ENCODE measurements around the gene PPTC7.
"Not testable (repeated sequence)": the region's sequence is repeated elsewhere in the genome, so short reads cannot be mapped to it uniquely, and the experiment has no call there.

PPTC7 gene

DNA sequence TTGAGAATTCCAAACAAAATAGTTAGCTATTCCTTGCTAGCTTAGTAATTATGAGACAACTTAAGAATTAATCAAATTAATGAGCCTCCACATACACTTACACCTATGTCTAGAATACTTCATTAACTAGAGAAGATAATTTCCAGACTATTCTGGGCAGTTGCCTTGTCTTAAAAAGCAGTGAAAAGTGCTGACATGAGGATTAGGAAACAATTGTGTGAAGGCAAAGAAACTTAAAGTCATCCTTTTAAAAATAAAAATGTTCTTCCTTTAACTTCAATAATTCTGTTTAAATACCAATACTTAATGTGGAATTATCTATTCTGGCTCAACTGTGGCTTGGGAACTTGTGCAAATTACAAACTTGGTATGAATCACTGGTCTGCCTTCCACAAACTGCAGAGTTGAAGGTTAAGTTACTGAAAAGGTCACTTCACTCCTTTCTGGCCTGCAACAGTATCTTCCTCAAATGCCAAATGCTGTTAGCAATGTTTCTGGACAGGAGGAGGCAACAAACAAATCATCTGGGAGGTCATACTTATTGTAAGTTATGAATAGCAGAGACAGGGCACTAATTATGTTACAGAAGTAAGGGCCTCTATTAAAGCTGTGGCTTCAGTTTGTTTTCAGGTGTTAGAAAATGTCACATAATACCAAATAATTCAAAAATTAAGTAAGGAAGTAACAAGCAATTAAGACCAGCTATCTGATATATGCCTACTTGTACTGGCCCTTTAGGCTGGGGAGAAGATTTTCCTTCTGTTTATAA, 19.2 kb downstream of the PPTC7 start:
- intact Hi-C loops (cut with DNase I), result no loop called here
- DNase-seq, result no peak

DNA sequence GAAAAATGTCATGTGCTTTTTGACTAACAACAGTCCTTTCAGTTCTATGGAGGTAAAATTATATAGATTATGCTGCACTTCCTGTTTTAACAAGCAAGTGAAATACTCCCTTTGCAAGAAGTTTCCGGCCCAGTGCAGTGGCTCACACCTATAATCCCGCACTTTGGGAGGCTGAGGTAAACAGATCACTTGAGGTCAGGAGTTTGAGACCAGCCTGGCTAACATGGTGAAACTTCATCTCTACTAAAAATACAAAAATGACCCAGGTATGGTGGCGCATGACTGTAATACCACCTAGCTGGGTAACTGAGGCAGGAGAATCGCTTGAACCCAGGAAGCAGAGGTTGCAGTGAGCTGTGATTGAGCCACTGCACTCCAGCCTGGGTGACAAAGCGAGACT, 20.7 kb downstream of the PPTC7 start:
- DNase-seq; intact Hi-C loops (cut with DNase I): not testable (repeated sequence)

DNA sequence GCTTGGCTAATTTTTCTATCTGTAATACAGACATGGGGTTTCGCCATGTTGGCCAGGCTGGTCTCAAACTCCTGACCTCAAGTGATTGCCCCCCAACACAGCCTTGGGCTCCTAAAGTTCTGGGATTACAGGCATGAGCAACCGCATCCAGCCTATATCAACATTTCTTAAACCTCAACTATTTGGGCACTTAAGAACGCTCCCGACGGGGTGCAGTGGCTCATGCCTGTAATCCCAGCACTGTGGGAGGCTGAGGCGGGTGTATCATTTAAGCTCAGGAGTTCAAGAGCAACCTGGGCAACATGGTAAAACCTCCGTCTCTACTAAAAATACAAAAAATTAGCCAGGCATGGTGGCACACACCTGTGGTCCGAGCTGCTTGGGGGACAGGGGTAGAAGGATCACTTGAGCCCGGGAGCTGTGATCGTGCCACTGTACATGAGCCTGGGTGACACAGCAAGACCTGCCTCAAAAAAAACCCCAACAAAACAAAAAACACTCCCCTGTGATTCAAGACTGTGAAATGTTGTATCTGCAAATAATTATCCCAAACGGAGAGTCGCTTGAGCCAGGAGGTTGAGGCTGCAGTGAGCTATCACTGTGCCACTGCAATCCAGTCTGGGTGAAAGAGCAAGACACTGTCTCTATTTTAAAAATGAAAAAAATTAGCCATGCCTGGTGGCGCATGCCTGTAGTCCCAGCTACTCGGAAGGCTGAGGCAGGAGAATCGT, 21.5 kb downstream of the PPTC7 start:
- intact Hi-C loops (cut with DNase I), result no loop called here

DNA sequence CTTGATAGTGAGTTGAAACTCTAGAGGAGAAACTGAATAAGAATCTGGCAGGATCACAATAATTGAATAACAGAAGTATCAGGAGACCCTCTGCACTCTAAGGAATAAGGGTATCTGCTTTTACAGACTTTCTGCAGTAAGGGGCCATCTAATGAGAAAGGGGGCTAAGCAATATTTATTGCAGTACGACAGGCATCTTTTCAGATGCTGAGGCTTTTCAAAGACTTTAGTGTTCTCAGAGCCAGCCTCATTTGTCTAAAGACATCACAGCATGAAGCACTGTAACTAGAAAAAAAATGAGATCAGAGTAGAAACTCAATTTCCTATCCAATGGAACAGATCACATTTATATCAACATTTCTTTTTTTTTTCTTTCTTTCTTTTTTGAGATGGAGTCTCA, 22.2 kb downstream of the PPTC7 start:
- no peak for DNase-seq
- intact Hi-C loops (cut with DNase I), result no loop called here

More for the DNA sequence above, 21.5 kb downstream of the PPTC7 start:
- DNase-seq, result no peak

DNA sequence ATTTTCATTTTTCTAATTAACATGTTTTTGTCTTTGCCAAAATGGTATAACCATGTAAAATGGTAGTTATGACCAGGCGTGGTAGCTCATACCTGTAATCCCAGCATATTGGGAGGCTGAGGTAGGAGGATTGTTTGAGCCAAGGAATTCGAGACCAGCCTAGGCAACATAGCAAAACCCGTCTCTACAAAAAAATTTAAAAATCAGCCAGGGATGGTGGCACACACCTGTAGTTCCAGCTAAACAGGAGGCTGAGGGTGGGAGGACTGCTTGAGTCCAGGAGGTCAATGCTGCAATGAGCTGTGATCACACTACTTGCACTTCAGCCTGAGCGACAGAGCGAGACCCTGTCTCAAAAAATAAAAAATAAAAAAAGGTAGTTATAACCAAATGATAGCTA, 23.1 kb downstream of the PPTC7 start:
- intact Hi-C loops (cut with DNase I), result no loop called here
- no peak for DNase-seq

DNA sequence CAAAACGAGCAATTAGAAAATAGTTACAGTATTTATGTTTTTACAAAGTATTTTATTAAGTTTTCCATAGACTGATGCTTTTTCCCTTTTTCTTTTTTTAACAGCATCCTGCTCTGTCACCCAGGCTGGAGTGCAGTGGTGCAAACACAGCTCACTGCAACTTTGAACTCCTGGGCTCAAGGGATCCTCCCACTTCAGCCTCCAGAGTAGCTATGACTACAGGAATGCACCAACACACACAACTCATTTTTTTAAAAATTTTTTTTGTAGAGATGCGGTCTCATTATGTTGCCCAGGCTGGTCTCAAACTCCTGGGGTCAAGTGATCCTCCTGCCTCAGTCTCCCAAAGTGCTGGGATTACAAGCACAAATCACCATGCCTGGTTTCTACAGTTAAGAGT, 24.2 kb downstream of the PPTC7 start:
- intact Hi-C loops (cut with DNase I); DNase-seq: not testable (repeated sequence)

DNA sequence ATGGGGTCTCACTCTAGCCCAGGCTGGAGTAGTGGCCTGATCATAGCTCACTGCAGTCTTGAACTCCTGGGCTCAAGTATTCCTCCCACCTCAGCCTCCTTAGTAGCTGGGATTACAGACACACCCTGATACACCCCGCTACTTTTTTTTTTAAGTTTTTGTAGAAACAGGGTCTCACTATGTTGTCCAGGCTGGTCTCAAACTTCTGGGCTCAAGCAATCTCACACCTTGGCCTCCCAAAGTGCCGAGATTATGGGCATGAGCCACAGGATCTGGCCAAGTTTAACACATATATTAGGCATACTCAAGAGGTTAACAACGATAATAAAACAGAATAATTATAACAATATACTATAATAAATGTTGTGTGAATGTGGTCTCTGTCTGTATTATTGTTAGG, 25.8 kb downstream of the PPTC7 start:
- intact Hi-C loops (cut with DNase I), result no loop called here
- DNase-seq, result no peak

DNA sequence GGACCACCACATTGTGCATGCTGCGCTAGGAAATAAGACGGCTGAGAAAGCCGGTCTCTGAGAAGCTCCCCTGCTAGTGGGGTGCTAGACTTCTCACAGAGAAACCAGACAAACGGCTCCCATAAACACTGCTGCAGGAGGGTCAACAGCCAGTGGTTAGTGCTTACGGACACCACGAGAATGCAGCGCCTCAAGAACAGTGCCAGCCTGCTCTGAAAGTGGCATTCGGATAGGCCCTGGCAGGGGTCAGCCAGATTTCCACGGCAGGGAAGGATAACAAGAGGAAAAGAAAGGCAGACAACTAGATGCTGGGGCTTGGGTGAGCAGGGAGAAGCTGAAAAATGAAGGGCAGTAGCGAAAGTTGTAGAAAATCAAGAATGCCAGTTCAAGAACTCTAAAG, 26.4 kb downstream of the PPTC7 start:
- no peak for DNase-seq
- intact Hi-C loops (cut with DNase I), result no loop called here

DNA sequence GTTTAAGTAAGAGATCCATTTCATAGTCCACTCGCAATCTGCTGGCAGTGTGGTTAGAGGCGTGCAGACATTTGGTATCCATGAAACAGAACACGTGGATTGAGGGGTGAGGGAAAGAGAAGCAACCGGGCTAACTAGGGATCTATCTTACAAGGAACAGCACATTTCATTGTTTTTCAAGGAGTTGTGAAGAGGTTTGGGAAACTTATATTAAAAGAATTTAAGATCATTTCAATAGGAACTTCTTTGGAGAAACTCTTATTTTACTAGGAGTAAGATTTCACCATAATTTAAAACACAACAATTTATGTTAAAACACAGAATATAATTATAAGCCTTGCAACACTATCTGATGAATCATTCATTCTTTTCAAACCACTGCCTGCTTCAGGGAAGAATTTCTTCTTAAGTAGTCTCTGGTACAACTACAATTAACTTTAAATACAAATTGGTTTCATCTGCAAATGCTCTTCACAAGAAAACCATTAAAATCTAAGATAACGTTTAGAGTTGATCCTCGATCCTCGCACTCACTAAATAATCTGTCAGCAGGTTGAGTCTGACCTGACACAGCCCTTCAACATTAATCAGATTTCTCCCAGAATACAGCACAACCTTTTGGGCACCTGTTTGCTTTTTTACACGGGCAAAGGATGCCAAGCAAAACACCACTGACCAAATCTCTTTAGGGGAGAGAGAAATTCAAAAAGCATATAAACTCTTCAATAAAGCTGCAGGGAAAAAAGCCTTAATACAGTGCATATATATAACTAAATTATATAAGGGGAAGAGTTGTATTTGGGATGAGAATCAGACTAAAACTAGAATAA, 27.3 kb downstream of the PPTC7 start:
- no peak for DNase-seq
- intact Hi-C loops (cut with DNase I), result no loop called here

DNA sequence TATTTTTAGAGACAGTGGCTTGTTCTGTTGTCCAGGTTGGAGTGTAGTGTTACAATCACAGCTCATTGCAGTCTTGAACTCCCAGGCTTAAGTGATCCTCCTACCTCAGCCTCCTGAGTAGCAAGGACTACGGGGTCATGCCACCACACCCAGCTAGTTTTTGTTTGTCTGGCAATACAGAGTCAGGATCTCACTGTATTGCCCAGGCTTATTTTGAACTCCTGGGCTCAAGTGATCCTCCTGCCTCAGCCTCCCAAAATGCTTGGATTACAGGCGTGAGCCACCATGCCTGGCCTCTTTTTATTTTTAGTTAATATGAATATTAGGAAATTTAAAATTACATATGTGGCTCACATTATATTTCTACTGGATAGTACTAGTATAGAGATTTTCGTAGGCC, 28.9 kb downstream of the PPTC7 start:
- no peak for DNase-seq

DNA sequence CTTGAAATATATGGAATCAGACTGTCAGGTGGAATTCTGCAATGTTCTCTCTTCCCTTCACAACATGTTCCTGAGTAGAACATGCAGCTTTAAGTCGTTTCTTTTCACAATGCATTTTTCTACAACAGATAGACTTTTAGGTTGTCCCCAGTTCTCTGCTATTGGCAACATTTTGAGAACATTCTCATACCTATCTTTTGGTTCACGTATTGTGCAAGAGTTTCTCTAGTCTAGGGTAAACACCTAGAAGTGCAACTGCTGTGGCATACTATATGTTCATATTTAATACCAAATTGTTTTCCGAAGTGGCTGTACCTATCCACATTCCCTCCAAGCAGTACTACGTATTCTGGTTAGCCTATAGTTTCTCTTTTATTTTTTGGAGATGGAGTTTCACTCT, 32.1 kb downstream of the PPTC7 start:
- intact Hi-C loops (cut with DNase I), result no loop called here
- DNase-seq, result no peak

More for the DNA sequence above, 28.9 kb downstream of the PPTC7 start:
- intact Hi-C loops (cut with DNase I), result no loop called here

DNA sequence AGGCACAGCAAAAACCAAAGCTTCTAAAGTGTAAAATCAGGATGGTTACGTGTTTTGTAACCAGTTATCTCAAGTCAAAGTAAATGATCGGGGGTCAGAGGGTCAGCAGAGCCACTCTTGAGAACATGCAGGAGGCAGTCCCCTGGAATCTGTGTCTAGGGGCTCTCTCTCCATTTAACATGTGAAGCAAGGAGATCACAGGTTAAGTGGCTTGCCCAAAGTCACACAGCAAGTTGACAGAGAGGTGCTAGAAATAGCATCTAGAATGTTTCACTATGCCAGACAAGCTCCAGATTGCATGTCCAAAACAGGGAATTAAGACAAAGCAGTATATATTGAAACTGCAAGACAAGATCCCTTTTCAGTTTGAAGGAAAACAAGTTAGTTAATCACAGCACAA, 33.4 kb downstream of the PPTC7 start:
- intact Hi-C loops (cut with DNase I), result no loop called here

DNA sequence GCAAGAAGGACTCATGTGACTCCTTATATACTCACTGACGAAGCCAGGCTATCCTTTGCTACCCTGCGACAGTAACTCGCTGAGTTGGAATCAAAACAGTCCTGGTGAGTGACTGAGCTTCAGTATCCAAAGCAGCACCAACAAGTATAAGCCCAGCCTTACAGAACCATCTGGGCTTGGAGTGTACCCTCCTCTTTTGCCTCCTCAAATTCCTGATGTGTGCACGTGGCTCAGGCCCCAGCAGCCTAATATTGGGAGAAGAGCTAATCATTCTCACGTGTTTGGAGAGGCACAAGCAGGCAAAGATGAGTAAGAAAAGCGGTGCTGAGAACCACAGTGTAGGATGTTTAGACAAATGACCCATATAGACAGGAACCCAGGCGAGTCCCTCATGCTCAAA, 34.4 kb downstream of the PPTC7 start:
- intact Hi-C loops (cut with DNase I), result no loop called here
- no peak for DNase-seq

More for the DNA sequence above, 33.4 kb downstream of the PPTC7 start:
- DNase-seq, result no peak

DNA sequence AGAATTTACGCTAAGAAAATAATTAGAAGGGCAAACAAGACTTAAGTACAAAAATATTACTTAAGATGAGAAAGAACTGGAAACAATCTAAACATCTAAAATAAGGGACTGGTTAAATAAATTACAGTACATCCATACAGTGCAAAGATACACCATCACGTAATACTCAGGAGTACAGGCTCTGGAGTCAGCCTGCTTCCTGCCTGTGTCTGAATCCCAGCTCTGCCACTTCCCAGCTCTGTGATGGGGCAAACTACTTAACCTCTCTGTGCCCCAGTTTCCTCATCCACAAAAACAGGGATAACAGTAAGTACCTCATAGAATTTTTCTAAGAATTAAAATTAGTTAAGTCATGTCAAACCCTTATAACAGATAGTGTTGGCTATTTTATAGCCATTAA, 36.0 kb downstream of the PPTC7 start:
- intact Hi-C loops (cut with DNase I), result no loop called here
- no peak for DNase-seq

DNA sequence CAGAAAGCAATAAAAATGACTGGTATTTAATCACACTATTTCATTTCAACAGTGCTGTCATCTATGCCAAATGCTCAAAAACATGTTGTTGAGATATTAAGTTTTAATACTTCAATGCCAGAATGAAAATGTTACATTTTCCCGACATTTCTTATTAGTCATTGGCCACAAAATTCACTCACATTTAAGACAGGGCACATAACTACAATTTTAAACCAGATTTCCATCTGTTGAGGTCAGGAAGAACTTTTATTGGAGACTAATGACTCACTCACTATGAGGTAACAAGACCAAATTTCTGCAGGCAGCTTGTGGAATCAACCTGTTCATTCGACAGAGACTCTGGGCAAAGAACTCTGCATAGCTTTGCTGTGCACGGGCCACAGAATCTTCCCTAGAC, 36.8 kb downstream of the PPTC7 start:
- DNase-seq, result no peak
- intact Hi-C loops (cut with DNase I), result no loop called here

DNA sequence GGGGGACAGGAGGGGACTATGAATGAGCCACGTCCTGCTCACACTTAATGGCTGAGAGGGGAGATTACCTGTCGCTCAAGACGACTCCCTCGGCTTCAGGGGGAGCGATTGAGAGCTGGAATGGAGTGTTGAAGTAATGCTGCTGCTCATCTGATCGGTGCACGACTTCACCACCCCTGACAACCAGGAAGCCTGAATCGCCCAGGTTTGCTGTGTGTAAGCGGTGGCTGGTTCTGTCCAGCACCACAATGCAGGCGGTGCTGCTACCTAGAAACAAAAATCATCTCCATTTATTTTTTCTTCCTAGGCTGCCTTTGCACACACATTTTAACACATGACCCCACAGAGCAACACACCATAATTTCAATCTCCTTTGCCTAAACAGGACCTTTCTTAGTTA, 37.3 kb downstream of the PPTC7 start:
- intact Hi-C loops (cut with DNase I), result no loop called here
- DNase-seq, result no peak

DNA sequence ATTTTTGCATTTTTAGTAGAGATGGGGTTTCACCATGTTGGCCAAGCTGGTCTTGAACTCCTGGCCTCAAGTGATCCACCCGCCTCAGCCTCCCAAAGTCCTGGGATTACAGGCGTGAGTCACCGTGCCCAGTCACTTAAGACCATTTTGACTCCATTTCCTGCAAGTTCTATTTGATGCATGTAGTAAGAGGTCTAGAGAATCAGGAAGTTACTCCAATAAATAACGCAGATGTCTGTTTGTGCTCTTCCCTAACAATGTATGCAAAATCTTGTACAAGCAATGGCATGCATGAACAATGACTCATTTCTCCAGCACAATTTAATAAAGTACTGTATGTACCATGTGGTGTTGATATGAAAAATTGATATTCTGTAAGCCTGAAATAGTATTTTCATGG, 37.9 kb downstream of the PPTC7 start:
- intact Hi-C loops (cut with DNase I); DNase-seq: not testable (repeated sequence)

DNA sequence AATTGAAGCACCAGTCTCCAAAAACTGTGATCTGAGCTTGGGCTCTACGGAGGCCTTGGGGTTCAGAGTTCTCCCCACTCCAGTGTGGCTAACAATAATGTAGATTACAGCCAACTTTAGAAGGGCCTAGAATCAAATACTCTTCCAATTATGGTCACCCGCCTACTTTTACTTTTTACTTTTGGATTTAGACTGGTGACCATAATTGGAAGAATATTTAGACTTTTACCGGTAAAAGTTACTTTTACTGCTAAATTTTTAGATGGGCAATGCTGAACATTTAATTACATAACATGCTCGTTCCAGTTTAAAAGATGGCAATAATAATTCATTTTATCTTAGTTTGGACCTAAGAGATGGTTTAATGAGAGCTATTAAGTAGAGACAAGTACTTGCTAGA, 39.2 kb downstream of the PPTC7 start:
- intact Hi-C loops (cut with DNase I), result no loop called here
- no peak for DNase-seq

DNA sequence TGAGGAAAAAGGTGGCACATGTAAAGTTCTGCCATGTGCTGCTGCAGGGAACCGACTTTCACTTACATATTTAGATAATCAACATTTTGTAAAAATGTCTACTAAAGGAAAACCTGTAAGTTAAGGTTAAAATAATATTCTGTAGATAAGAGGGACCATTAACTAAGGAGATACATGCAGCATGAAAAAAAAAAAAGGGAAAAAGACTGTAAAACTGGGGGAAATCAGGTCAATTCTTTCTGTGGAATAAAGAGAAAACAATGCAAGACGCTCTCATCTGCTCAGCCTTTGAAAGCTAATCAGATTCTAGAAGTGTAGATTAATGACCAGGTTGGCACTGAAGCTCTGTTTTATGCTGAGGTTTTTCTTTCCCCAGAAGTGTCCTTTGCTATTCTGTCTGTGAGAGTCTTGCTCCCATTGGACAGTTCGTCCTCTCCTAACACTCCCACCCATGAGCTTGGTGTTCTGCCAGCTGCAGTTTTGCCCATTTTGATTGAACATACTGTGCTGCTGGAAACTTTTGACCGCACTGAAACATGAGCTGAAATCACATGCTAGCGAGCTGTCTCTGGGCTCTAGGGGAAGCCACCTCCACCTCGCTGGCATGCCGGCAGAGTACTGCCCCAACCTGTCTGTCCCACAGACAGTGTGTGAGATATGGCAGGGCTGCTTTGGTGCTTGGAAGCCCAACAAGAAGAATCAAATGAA, 39.7 kb downstream of the PPTC7 start:
- peak in 8 of 10 donors; percentile 39 to 88 (median 58) for DNase-seq

DNA sequence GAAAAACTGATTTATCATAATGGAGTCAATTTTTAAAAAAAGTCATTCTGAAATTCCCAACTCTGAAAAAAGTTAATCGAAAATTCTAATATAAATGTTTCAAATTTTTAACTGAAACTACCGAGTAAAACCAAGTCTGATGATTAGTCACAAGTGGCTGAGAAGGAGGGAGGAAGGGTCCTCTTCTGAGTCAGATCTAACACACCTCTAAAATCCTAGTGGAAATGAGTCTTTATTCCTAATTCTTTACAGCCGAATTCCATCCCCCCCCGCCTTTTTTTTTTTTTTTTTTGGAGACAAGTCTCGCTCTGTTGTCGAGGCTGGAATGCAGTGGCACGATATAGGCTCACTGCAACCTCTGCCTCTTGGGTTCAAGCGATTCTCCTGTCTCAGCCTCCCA, 43.1 kb downstream of the PPTC7 start:
- no peak for DNase-seq
- intact Hi-C loops (cut with DNase I), result no loop called here

More for the DNA sequence above, 39.7 kb downstream of the PPTC7 start:
- intact Hi-C loops (cut with DNase I), result no loop called here

All from posterior cingulate gyrus (tissue), 11 donors.